Measurements from ENCODE around the gene CR1. TPM values are rescaled to one million over a fixed set of nuclear protein-coding genes. Genes with fewer than 3 reads are reported as not detected.
A peak's percentile ranks its signal among the peaks of the same experiment; 100 is the strongest.

CR1 gene
- total RNA-seq (2021) (0.13 to 0.34 TPM (median 0.30 TPM) in 3 replicates), Bru-seq, nascent RNA (percentile 16 among the genes with signal in this experiment)
- long read RNA-seq, experiment 1, partial matches to known transcripts: 0 of 1 reads
- long read RNA-seq, experiment 1, other reads (novel, unspliced or antisense): 1 of 1 reads
- long read RNA-seq, experiment 2: 0 reads
- long read RNA-seq, experiment 3: 0 reads

- Mint-ChIP-seq H3K36me3 (no peaks in the 10 kb centered on the region), H3K9me3 (no peaks in the 10 kb centered on the region), H3K27ac (peak within 1 kb of the TSS; percentile 36; the same call in 1 of the 2 replicates), H3K4me1 (peaks cover 11% of the 10 kb centered on the region), H3K4me3 (peak within 1 kb of the TSS; percentile 76), H3K27me3 (ENCODE audit: low read depth) (peaks cover 29% of the 10 kb centered on the region)
- no peak for TF ChIP-seq ZNF396 (CRISPR knock-in tag; IDR thresholded peaks at IDR 0.05; ENCODE audit: borderline replicate concordance)
- no peak for TF ChIP-seq MLX (CRISPR knock-in tag; IDR thresholded peaks at IDR 0.05)
- TF ChIP-seq PREB (CRISPR knock-in tag; IDR thresholded peaks at IDR 0.05; ENCODE audit: borderline replicate concordance): no peak
- peak; percentile 66; the same call in 1 of the 2 replicates for TF ChIP-seq FOXP1 (CRISPR knock-in tag; IDR thresholded peaks at IDR 0.05; ENCODE audit: borderline replicate concordance)
- 0 out of 2 replicates have a peak, but pooled peaks have one; percentile 44 for TF ChIP-seq IRF1 (CRISPR knock-in tag; IDR thresholded peaks at IDR 0.05)
- TF ChIP-seq PRDM15 (CRISPR knock-in tag; IDR thresholded peaks at IDR 0.05): peak; percentile 87
- TF ChIP-seq E2F4 (CRISPR knock-in tag; IDR thresholded peaks at IDR 0.05; ENCODE audit: borderline replicate concordance, low read depth): no peak
- TF ChIP-seq HMGA2 (CRISPR knock-in tag; IDR thresholded peaks at IDR 0.05): no peak
- TF ChIP-seq ETV6 (CRISPR knock-in tag; IDR thresholded peaks at IDR 0.05): no peak
- 0 out of 2 replicates have a peak, but pooled peaks have one; percentile 67 for TF ChIP-seq HMGXB4 (CRISPR knock-in tag; IDR thresholded peaks at IDR 0.05)
- TF ChIP-seq E2F1 (CRISPR knock-in tag; IDR thresholded peaks at IDR 0.05): no peak
- no peak for TF ChIP-seq MAX (CRISPR knock-in tag; IDR thresholded peaks at IDR 0.05)
- ChIA-PET CTCF (interaction anchor here (1.1 to 2.7 kb wide), 6 partner anchors 42 to 412 kb away, joined by 3 to 12 read pairs (median 7); partner anchors contain the start of gene CR2), POLR2A (interaction anchor here (1.4 to 2.0 kb wide), 2 partner anchors 73 to 443 kb away, joined by 3 to 4 read pairs; partner anchors contain the start of gene PFKFB2)
- ATAC-seq (peak; percentile 65), DNase-seq (ENCODE audit: low spot score) (peak; percentile 29)
Measured at GRCh38 chr1:207495801-207496792, at the start of gene CR1. Gene CR1 (plus strand): TSS chr1:207496157. CDS start chr1:207496268, 111 bp downstream.

Data from WTC11 (cell line).